NT2/D1 (cell line): ENCODE results near the gene FYCO1.

Source experiments
- SUZ12 ChIP-seq: IDR thresholded peaks from 2 replicates; pipeline ENCODE4 v1.6.1; 2011; ENCODE audit not compliant: insufficient read length, insufficient read depth; ENCODE audit errors: extremely low read depth
- ZNF274 ChIP-seq: IDR thresholded peaks from 2 replicates; pipeline ENCODE4 v1.6.1; 2011; ENCODE audit warnings: mild to moderate bottlenecking, low read depth, low read length

DNA sequence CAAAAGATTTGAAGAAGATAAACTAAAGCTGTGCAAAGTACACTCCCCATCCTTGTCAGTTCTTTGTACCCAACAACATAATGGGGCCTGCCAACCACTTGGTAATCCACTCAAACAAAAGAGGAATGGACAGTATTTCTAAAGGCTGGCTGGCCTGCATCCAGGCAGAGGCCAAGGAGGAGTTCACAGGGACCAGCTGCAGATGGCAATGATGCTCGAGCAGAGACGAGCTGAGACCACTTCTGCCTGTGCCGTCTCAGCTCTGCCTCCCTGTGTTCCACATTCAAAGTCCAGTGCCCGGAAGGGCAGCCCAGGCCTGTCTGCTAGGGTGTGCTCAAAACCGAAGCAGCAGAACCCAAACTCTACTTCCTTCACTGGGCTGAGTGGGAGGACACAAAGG, 38.0 kb downstream of the FYCO1 start:
- TF ChIP-seq ZNF274 (no peak), SUZ12 (no peak)
